GM12878 (cell line): Measurements from ENCODE around the gene CAPN2.

ENCODE experiments used
- POLR2A ChIP-seq: IDR thresholded peaks from 2 replicates; pipeline ENCODE4 v1.6.1; 2011; ENCODE audit warnings: low read depth, mild to moderate bottlenecking, low read length
- SP1 ChIP-seq: IDR thresholded peaks from one replicate; pipeline ENCODE4 v1.6.1; 2011; ENCODE audit warnings: low read depth, low read length
- TBL1XR1 ChIP-seq: IDR thresholded peaks from 2 replicates; pipeline ENCODE4 v1.6.1; 2012; ENCODE audit warnings: low read depth, low read length, improper control_type of control experiment
- ZNF207 ChIP-seq: fragments of 450-650 bp; IDR thresholded peaks from 2 replicates; pipeline ENCODE4 v1.6.1; 2014; ENCODE audit warnings: antibody characterized with exemption, mild to moderate bottlenecking, borderline replicate concordance
- TF ChIP-seq, protein P1 (sequence below): fragments of 450-650 bp; IDR thresholded peaks from 2 replicates; pipeline ENCODE4 v1.6.1; 2014; ENCODE audit warnings: mild to moderate bottlenecking
- TF ChIP-seq, protein P2 (sequence below), 3 experiments: IDR thresholded peaks in 2 of 3; conservative IDR thresholded peaks in 1 of 3; 2 replicates each; pipeline ENCODE4 v1.5.1; 2011; ENCODE audit warnings: low read depth in 3 of 3, low read length in 3 of 3, mild to moderate bottlenecking in 3 of 3, control low read depth in 2 of 3, moderate library complexity in 2 of 3, inconsistent platforms in 1 of 3, mixed read lengths in 1 of 3; ENCODE audit not compliant: control insufficient read depth in 2 of 3, insufficient read depth in 1 of 3; ENCODE audit errors: extremely low read depth in 1 of 3
- TF ChIP-seq, protein P3 (sequence below): IDR thresholded peaks from 2 replicates; pipeline ENCODE4 v1.6.1; 2011; ENCODE audit warnings: low read depth, low read length, improper control_type of control experiment, borderline replicate concordance

DNA sequence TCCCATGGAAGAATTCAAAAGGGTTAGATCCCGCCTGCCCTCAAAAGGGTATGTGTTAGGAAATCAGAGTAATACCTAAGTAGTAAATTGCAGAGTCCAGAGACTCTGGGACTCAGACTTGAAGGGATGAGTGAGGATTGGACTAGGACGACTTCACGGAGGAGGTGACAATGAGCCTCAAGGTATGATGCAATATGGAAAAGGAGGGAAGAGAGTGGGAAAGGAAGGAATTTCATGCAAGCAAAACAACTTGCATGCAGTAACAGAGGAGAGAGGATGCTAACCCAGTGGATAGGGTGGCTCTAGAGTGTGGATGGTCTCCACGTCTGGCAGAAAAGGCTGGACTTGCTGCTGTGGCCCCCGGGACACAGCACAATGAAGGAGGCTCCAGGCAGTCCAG lies 4.8 kb downstream of the CAPN2 start:
- TF ChIP-seq, protein P1, sequence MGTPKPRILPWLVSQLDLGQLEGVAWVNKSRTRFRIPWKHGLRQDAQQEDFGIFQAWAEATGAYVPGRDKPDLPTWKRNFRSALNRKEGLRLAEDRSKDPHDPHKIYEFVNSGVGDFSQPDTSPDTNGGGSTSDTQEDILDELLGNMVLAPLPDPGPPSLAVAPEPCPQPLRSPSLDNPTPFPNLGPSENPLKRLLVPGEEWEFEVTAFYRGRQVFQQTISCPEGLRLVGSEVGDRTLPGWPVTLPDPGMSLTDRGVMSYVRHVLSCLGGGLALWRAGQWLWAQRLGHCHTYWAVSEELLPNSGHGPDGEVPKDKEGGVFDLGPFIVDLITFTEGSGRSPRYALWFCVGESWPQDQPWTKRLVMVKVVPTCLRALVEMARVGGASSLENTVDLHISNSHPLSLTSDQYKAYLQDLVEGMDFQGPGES = no peak
- TF ChIP-seq, protein P2, sequence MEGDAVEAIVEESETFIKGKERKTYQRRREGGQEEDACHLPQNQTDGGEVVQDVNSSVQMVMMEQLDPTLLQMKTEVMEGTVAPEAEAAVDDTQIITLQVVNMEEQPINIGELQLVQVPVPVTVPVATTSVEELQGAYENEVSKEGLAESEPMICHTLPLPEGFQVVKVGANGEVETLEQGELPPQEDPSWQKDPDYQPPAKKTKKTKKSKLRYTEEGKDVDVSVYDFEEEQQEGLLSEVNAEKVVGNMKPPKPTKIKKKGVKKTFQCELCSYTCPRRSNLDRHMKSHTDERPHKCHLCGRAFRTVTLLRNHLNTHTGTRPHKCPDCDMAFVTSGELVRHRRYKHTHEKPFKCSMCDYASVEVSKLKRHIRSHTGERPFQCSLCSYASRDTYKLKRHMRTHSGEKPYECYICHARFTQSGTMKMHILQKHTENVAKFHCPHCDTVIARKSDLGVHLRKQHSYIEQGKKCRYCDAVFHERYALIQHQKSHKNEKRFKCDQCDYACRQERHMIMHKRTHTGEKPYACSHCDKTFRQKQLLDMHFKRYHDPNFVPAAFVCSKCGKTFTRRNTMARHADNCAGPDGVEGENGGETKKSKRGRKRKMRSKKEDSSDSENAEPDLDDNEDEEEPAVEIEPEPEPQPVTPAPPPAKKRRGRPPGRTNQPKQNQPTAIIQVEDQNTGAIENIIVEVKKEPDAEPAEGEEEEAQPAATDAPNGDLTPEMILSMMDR (IDR thresholded peaks at IDR 0.05 in 2 of 3, conservative IDR thresholded peaks at IDR 0.05 in 1 of 3; ENCODE audit: control insufficient read depth in 2 of 3, extremely low read depth in 1 of 3, insufficient read depth in 1 of 3, low read depth in 3 of 3, low read length in 3 of 3) = no peak
- TF ChIP-seq SP1 (no peak), TBL1XR1 (no peak), ZNF207 (no peak), POLR2A (no peak)
- TF ChIP-seq, protein P3, sequence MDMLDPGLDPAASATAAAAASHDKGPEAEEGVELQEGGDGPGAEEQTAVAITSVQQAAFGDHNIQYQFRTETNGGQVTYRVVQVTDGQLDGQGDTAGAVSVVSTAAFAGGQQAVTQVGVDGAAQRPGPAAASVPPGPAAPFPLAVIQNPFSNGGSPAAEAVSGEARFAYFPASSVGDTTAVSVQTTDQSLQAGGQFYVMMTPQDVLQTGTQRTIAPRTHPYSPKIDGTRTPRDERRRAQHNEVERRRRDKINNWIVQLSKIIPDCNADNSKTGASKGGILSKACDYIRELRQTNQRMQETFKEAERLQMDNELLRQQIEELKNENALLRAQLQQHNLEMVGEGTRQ = no peak
